HUDEP-2 (cell line): ENCODE results near the gene B9D2.
"Not testable (repeated sequence)": the region's sequence is repeated elsewhere in the genome, so short reads cannot be mapped to it uniquely, and the experiment has no call there.

Experiments
- DNase-seq, 76 experiments: peaks; one replicate each; lab custom pipeline; 2025; ENCODE audit not compliant: unreplicated experiment in 76 of 76; lab: John Stamatoyannopoulos, UW

The B9D2 gene

GRCh38 chr19:41356984-41357739, 6.8 kb downstream of the B9D2 start:
- no peak for DNase-seq

DNA sequence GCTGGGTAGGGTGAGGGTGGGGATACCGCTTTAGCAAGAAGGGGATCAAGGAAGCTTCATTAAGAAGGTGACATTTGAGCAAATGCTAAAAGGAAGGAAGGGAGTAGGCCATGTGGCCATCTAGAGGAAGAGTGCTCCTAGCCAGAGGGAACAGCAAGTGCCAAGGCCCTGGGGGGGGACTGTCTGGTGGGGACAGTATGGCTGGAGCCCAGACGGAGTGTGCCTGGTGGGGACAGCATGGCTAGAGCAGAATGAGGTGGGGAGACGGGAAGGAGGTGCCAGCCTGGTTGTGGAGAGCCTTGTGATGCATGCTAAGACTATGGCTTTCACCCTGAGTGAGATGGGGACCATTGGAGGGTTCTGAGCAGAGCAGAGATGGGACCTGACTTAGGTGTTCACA, 8.1 kb downstream of the B9D2 start:
- no peak for DNase-seq

DNA sequence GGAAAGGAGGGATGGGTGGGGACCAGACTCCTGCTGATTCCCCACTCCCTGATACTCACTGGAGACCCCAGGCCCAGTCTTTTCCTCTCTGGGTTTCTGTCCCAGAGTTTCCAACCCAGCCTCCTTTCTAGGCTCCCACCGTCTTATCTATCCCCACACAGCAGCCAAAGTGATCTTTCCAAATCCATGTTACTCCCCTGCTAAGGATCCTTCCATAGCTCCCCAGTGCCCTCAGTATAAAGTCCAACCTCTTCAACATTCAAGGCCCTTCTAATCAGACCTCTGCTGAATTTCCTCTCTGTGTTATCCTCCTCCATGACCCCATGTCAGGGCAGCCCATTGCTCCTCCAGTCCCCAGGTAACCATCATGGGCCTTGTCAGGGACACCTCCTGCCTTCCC, 8.9 kb downstream of the B9D2 start:
- DNase-seq = no peak

GRCh38 chr19:41354343-41354953, 9.5 kb downstream of the B9D2 start:
- no peak for DNase-seq

- peak in 74 of 76 experiments; percentile 33 to 96 (median 88) for DNase-seq
Measured at GRCh38 chr19:41353466-41354342, 10.2 kb downstream of the B9D2 start, which contains the start of gene TGFB1. Gene TGFB1, minus strand, starts transcription at chr19:41353922. Its CDS starts 878 bp downstream, at chr19:41353044.

GRCh38 chr19:41352609-41353465, 11.1 kb downstream of the B9D2 start:
- DNase-seq = peak in 72 of 76 experiments; percentile 13 to 83 (median 64)

- no peak for DNase-seq
Measured at GRCh38 chr19:41352279-41352608, 11.7 kb downstream of the B9D2 start.

DNA sequence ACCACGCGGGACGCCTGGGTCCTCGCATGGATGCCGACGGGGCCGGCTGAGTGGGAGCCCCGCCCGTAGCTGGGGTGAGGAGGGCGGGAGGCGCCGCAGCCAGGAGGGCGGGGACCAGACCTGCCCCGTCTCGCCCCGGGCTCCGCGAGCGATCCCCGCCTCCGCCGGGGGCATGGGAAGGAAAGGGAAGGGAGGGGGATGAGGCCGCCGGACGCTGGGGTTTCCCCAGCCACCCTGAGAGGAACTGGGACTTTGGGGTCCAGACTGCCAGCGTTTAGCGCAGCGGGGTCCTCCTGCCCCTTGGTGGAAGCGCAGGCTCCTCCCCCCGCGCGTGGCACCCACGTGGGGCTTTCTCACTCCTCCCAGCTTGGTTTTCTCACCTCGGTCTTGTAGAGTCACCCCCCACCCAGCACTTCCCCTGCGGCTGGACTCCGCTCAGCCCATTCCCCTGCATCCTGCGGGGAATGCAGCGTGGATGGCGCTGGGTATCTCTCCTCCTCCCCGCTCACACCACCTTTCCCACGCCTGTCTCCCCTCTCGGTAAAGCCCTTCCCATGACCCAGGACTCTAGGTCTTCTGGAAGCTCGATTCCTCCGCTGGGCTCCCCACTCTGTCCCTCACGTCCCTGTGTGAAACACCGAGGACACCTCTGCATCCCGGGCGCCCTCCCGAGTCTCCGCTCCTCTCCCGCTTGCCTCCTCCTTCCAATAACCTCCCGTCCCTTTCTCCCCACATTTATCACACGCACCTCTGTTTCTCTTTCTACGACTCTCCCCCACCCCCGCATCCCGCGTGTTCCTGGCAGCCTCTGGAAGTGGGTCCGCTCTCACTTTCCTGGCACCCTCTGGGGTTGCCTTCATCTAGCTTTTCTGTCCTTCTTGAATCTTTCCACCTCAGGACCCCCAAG, 12.4 kb downstream of the B9D2 start:
- peak in 58 of 76 experiments; percentile 14 to 85 (median 61) for DNase-seq

DNA sequence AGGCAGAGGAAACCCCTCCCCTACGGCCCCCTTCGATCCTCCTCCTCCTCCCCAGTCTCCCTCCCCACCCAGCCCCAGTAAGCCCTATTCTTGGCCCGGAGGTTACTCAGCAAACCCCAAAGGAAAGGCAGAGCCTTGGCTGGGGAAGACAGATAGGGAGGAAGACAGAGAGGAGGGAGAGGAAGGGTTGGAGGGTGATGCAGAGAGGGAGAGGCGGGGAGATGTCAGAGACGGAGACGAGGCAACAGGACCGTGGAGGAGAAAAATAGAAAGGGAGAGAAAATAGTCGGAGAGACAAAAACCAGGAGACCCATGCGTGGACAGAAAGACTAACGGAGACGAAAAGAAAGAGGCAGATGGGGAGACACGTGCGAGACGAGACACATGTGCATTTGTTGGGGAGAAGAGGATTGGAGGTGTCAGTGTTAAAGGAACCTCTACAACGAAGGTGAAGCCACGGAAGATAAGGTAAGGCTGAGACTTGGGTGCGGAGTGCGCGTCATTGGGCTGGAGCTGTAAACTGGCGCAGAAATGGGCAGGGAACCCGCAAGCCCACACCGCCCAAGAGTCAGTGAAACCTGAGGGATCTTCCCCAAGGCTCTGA, 13.1 kb downstream of the B9D2 start:
- DNase-seq = peak in 35 of 76 experiments; percentile 18 to 63 (median 35)

GRCh38 chr19:41346916-41347315, 17.0 kb downstream of the B9D2 start:
- DNase-seq = not testable (repeated sequence)

DNA sequence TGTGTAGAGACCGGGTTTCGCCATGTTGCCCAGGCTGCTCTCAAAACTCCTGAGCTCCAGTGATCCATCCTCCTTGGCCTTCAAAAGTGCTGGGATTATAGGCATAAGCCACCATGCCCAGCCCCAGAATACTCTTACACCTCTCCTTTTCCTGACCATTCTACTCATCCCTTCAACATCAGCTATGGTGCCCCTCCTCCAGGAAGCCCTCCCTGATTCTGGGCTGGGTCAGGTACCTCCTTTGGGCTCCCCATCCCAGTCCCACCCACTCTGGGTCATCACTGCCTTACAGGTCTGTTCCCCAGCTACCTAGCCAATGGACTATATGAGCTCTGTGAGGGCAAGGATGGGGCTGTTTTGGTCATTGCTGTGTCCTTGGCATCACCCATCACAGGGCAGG, 19.8 kb downstream of the B9D2 start:
- no peak for DNase-seq

DNA sequence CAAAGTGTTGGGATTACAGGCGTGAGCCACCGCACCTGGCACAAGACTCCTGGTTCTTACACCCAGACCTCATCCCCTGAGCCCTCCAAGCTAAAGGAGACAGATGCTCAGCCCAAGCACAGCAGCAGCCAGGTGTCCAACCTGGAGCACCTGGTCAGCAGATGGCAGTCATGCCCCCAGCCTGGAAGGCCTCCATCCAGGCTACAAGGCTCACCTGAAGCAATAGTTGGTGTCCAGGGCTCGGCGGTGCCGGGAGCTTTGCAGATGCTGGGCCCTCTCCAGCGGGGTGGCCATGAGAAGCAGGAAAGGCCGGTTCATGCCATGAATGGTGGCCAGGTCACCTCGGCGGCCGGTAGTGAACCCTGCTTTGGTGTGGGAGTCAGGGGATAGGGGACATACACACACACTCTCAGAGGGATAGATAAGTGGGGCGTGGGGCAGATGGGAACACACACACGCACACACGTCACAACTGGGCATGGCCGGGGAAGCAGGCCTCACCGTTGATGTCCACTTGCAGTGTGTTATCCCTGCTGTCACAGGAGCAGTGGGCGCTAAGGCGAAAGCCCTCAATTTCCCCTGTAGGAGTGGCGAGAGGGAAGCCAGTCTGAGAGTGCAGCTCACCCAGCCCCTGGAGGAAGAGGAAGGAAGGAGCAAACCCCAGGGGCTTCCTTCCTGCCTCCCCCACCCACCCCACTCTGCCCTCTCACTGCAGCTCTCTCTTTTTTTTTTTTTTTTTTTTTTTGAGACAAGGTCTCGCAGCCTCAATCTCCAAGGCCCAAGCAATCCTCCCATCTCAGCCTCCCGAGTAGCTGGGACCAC, 22.1 kb downstream of the B9D2 start:
- DNase-seq = no peak

DNA sequence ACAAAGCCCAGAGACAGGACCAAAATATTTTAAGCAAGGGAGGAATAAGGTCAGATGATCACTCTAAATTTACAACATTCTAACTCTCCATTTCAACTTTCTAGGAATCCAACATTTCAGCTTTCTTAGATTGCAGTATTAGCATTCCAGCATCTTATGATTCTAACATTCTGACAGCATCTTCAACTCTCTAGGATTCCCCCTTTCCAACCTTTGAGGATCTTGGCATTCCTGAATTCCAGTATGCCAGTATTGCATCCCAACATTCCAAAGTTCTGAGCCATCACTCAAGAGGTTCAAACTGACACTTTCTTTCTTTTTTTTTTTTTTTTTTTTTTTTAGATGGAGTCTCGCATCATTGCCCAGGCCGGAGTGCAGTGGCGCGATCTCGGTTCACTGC, 24.0 kb downstream of the B9D2 start:
- no peak for DNase-seq

DNA sequence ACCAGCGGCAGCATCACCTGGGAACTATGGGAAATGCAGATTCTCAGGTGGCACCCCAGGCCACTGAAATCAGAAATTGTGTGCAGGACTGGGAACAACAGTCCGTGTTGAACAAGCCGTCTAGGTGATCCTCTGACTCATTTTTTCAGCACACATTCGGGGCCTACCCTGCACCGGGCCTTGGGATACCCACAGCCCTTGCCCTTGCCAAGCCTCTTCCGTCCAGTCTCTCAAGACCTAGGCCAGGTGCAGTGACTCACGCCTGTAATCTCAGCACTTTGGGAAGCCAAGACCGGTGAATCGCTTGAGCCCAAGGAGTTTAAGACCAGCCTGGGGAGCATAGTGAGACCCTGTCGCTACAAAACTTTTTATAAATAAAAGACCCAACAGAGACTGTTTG, 28.5 kb downstream of the B9D2 start:
- no peak for DNase-seq

DNA sequence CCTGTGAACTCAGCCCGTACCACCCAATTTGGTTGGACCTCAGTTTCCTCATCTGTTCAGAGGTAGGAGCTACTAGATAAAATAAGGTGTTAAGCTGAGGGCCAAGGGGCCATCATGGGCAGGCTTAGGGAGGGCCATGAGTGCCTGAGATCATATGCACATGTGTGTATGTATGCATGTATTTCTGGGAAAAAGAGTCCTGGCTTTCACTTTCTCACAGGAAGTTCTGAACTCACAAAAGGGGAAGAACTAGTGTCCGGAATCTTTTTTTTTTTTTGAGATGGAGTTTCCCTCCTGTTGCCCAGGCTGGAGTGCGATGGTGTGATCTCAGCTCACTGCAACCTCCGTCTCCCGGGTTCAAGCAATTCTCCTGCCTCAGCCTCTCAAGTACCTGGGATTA, 29.2 kb downstream of the B9D2 start:
- DNase-seq = no peak

GRCh38 chr19:41332468-41332867, 31.5 kb downstream of the B9D2 start:
- no peak for DNase-seq

- no peak for DNase-seq
Measured at GRCh38 chr19:41332000-41332399, 31.9 kb downstream of the B9D2 start.
